Right renal cortex interstitium (tissue), 3 donors: ENCODE data around the gene COMMD2. TPM values are rescaled to one million over a fixed set of nuclear protein-coding genes. Genes with fewer than 3 reads are reported as not detected.

Experiments
- DNase-seq, 3 donors: peaks; one replicate each; pipeline ENCODE4 v3.0.0-alpha.2; 2013; ENCODE audit warnings: low read depth in 3 of 3, low spot score in 2 of 3
- polyA plus RNA-seq, 3 donors: library from polyadenylated mRNA; unstranded; fragments of 120-200 nt; gene quantifications; one replicate each; pipeline ENCODE4 v1.2.1, GENCODE V29; 2013; ENCODE audit not compliant: insufficient read length in 3 of 3

Gene COMMD2
- polyA plus RNA-seq, 3 donors: 57.8 to 60.6 (median 59.6) TPM

- peak; percentile 13 to 31 (median 25) for DNase-seq
Observed at GRCh38 chr3:149706905-149707304, 45.4 kb downstream of the COMMD2 start.

GRCh38 chr3:149705416-149705815, 46.9 kb downstream of the COMMD2 start:
- no peak for DNase-seq

- DNase-seq: no peak
Observed at GRCh38 chr3:149703466-149703865, 48.8 kb downstream of the COMMD2 start.

GRCh38 chr3:149702691-149703441, 49.4 kb downstream of the COMMD2 start:
- DNase-seq: no peak

GRCh38 chr3:149701977-149702350, 50.3 kb downstream of the COMMD2 start:
- no peak for DNase-seq

- DNase-seq: no peak
Observed at GRCh38 chr3:149701206-149701976, 50.9 kb downstream of the COMMD2 start.

Other genes starting within 250 kb of the COMMD2 start
- gene WWTR1, start 94.5 kb downstream of the COMMD2 start, polyA plus RNA-seq: 100 to 1,000 TPM; 111 TPM
- under 1 TPM in 1 of 3 donors, not detected in 2; 0.36 TPM for gene ANKUB1, start 40.1 kb upstream of the COMMD2 start, polyA plus RNA-seq
- 100 to 1,000 TPM; 101 to 108 (median 107) TPM for gene RNF13, start 60.7 kb upstream of the COMMD2 start, polyA plus RNA-seq
- 100 to 1,000 TPM; 454 to 531 (median 490) TPM for gene PFN2, start 218.4 kb upstream of the COMMD2 start, polyA plus RNA-seq